Muscle of arm (tissue), 14 donors: ENCODE measurements around the gene HCK. TPM values are rescaled to one million over a fixed set of nuclear protein-coding genes. Genes with fewer than 3 reads are reported as not detected.

ENCODE experiments used
- DNase-seq: peaks from one replicate; pipeline ENCODE4 v3.0.0-alpha.2; 2013
- long read RNA-seq, 11 donors: transcript quantifications; one replicate each; lab custom pipeline, GENCODE V29; 2026
- polyA plus RNA-seq, 12 donors: library from polyadenylated mRNA; unstranded; fragments of 120-200 nt; gene quantifications; one replicate each; pipeline ENCODE4 v1.2.1, GENCODE V29; 2013; ENCODE audit not compliant: insufficient read length in 12 of 12

HCK gene
- polyA plus RNA-seq = 1 to 10 TPM in 11 of 12 donors, not detected in 1; 2.9 to 9.2 (median 3.8) TPM
- long read RNA-seq, donor 1, partial matches to known transcripts = 0 of 2 reads
- long read RNA-seq, donor 1, other reads (novel, unspliced or antisense) = 0 of 2 reads
- long read RNA-seq, donor 2 = 0 reads
- long read RNA-seq, donor 3, partial matches to known transcripts = 0 of 2 reads
- long read RNA-seq, donor 3, other reads (novel, unspliced or antisense) = 0 of 2 reads
- long read RNA-seq, donor 4 = 0 reads
- long read RNA-seq, donor 5, partial matches to known transcripts = 0 of 3 reads
- long read RNA-seq, donor 5, other reads (novel, unspliced or antisense) = 0 of 3 reads
- long read RNA-seq, donor 6 = 0 reads
- long read RNA-seq, donor 7, partial matches to known transcripts = 0 of 1 reads
- long read RNA-seq, donor 7, other reads (novel, unspliced or antisense) = 0 of 1 reads
- long read RNA-seq, donor 8, partial matches to known transcripts = 0 of 1 reads
- long read RNA-seq, donor 8, other reads (novel, unspliced or antisense) = 0 of 1 reads
- long read RNA-seq, donor 9, partial matches to known transcripts = 0 of 1 reads
- long read RNA-seq, donor 9, other reads (novel, unspliced or antisense) = 0 of 1 reads
- long read RNA-seq, donor 10 = 0 reads
- long read RNA-seq, donor 11, partial matches to known transcripts = 0 of 1 reads
- long read RNA-seq, donor 11, other reads (novel, unspliced or antisense) = 0 of 1 reads

DNA sequence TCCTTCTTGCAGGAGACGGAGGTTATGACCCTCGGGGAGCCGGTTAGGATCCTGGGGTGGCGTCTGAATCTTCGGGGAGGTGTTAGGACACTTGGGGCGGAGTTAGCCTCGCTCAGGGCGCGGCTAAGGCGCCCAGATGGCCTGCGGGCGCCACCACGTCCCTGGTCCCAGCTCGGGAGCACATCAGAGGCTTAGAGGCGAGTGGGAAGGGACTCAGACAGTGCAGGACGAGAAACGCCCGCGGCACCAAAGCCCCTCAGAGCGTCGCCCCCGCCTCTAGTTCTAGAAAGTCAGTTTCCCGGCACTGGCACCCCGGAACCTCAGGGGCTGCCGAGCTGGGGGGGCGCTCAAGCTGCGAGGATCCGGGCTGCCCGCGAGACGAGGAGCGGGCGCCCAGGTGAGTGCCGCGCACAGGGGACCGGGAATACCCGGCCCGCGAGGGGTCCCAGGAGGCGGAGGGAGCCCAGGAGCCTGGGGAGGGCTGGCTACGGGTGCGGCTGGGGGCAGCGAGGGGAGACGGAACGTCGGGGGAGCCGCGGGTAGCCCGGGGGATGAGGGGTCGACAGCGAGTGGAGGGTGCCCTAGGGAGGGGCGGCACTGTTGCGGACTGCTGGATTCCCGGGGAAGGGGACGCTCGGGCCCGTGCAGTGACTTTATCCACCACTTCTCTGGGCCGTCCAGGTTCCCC lies at the start of gene HCK:
TSS of gene HCK (plus strand) at position 153 of the 688 bp plus-strand sequence.
- DNase-seq = no peak

DNA sequence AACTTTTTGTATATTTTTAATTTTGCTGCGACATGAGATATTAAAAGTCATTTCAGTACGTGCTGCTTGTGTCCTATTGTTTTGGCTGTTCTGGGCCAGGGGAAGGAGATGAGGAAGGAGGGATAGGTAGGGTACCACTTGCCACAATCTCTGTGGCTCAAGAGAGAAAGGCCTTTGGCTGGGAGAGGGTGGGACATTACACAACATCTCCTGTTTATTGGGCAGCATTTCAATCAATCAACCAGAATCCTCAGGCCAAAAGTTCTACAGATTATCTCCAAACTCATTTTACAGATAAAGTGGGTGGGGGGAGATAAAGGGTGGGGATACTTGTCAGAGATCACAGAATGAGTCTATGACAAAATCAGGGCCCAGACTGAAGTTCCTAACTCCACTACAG lies 48.7 kb upstream of the HCK start:
- no peak for DNase-seq

DNA sequence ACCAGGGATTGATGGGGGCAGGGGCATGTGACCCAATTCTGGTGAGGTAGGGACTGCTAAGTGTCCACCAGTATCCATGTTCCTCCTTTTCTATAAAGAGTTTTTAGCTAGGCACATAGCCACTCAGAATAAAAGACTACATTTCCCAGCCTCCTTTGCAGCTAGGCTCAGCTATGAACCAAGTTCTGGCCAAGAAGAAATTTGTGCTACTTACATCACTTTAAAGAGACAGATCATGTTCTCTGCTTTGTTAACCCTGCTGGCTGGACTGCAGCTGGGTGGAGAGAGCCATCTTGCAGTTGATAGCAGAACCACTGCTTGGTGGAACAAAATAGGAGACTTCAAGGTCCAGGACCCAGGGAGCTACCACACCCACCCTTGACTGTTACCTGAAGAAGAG lies 47.1 kb upstream of the HCK start:
- DNase-seq = no peak

DNA sequence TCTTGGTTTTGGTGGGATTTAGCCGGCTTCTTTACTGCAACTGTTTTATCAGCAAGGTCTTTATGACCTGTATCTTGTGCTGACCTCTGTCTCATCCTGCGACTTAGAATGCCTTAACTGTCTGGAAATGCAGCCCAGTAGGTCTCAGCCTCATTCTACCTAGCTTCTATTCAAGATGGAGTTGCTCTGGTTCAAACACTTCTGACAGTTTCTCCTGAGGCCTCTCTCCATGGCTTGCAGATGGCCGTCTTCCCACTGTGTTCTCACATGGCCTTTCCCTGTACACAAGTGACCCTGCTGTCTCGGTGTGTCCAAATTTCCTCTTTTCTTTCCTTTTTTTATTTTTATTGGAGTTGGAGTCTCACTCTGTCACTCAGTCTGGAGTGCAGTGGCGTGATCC lies 46.0 kb upstream of the HCK start:
- DNase-seq = no peak

DNA sequence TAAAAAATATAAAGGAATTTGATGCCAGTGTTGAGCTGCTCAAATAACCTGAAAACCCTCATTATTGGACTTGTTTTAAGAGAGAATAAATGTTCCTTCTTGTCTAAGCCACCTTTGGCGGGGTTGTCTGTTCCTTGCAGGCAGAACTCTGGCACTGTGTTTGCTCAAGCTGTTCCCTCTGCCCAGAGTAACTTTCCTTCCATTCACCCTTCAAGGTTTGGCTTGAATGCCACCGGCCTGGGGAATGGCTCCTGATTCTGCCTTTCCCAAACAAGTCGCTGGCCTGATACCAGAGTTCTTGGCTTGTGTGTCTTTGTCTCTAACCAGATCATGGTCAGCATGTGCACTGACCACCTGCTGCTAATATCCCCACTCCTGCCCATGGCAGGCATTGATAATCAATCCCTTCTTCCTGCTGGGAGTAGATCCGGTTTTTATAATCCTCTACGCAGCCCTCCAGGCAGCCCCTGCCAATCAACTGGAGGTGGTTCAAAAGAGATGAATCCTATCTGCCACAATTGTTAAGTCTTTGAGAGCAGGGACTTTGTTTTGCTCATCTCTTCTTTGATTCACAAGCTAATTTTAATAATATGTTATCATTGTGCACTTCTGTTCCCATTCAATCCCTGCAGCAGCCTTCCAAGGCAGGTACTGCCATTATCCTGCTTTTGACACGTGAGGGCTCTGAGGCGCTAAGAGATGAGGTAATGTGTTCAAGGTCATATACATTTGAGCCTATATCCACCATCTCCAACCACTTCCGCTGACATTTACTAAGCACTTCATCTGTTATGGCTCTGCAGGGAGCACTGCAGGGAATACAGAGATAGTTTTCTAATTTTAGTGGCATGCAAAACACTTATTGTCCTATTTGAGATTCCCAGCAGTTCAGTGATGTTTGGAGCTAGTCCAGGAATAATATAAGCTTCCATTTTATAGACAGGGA lies 44.9 kb upstream of the HCK start:
- no peak for DNase-seq

DNA sequence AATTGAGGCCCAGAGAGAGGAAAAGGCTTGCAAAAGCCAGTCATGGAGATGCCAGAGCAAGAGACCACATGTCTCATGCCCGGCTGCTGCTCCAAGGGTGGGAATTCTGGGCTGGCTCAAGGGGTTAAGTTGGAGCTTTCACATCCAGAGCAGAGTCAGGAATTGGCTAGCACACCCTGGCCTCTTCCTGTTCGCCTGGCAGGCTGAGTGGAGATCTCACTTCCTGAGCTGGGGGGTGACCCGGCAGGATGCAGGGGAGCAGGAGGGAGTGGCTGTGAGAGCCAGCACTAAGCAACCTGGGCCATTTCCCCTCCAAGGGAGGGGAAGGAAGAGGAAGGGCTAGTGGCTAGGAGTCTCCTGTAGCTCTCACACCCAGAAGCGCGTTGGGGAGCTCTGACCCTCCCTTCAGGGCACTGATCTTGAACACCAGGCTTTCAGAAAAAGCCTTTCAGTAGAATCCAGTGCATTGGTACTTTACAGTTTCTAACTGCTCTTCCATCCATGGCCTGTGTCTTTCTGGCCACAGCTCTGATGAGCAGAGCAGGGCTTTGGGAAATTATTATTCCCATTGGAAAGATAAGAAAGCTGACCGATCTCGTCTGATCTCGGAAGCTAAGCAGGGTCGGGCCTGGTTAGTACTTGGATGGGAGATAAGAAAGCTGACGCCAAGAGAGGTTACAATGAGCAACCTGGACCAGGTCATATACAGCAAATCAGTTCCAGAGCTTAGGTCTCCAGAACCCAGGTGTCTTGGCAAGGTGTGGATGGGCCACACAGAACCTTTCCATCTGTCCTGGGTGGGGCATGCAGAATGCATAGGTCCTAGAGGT lies 44.0 kb upstream of the HCK start:
- no peak for DNase-seq

DNA sequence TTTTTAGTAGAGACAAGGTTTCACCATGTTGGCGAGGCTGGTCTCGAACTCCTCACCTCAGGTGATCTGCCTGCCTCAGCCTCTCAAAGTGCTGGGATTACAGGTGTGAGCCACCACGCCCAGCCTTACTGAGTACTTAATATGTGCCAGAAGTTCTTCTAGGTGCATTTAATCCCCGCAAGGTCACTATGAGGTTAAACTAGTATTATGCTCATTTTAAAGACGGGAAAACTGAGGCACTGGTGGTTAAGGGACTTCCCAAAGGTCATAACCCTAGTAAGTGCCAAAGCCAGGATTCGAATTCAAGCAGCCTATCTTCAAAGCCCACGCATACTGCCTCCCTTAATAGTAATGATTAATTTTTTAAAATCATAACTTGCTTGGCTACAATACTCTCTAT lies 42.5 kb upstream of the HCK start:
- no peak for DNase-seq

DNA sequence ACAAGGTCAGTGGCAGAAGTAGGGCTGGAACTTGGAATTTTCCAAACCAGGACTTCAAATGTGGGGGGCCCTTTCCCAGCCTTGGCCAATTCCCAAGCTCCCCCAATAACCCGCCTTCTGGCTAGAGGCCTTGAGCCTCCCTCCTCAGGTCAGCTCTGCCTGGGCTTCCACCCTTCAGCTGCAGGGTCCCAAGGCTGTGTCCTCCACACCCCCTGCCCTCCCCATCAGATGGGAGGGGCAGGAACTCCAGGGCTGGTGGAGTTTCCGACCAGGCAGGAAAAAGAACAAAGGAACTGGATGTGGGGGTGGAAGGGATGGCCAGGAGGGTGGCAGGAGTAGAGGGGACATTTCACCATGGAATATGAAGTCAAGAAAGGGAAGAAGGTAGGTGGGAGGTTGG lies 41.9 kb upstream of the HCK start, which contains the start of gene CCM2L:
TSS of gene CCM2L (plus strand) at position 338 of the 400 bp plus-strand sequence. CDS start at position 355, 17 bp downstream.
- no peak for DNase-seq

DNA sequence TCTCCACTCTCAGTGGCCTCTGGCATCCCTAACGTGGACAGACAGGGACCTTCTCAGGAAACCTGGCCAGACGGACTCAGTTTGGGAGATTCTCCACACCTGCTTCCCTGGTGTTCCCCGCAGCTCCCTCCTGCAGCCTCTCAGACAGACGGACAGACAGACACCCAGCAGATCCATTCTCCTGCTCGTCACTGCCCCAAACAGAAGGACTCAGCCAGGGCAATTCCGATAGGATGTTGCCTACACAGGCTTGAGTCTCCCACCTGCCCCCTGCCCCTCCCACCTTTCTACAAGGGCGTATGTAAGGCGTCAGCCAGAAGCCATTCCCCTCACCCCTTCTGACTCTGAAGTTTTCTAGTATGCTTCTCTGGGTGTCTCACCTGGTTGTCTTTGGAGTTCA lies 41.4 kb upstream of the HCK start:
- no peak for DNase-seq

DNA sequence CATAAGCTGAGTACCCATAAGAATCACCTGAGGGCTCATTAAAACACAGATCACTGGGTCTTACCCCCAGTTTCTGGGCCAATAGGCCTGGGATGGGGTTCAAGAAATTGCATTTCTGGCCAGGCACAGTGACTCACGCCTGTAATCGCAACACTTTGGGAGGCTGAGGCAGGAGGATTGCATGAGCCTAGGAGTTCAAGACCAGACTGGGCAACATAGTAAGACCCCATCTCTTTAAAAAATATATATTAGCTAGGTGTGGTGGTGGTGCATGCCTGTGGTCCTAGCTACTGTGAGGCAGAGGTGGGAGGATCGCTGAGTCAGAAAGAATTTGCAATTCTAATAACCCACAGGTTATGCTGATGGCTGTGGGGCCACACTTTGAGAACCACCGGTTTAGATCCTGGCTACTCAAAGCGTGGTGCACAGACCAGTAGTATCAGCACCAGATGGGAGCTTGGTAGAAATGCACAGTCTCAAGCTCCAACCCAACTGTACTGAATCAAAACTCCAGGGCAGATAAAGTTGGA lies 39.8 kb upstream of the HCK start:
- DNase-seq = no peak

DNA sequence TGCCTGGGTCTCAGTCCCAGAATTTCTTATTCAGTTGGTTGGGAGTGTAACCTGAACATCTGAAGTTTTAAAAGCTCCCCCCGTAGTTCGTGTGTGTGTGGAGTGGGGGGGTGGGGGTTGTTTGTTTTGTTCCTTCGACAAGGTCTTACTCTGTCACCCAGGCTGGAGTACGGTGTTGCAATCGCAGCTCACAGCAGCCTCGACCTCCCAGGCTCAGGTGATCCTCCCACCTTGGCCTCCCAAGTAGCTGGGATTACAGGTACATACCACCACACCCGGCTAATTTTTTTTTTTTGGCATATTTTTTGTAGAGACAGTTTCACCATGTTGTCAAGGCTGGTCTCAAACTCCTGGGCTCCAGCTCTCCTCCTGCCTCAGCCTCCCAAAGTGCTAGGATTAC lies 38.7 kb upstream of the HCK start:
- no peak for DNase-seq

DNA sequence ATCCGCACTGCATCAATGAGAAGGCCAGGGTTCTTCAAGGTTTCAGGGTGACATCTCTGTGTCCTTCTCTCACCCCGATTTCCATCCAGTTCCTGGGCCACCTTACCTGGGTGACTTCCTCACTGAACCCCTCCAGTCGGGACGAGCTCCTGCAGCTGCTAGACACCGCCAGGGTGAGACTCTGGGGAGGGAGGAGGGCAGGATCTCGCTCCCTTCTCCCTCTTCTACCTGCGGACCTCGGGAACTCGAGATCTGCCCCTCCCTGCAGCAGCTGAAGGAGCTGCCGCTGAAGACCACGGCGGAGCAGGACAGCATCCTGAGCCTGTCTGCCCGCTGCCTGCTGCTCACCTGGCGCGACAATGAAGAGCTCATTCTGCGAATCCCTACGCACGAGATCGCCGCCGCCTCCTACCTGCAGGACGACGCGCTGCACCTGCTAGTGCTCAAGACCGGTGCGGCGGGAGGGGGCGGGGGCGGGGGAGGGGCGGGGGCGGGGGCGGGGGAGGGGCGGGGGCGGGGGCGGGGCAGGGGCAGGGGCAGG lies 34.3 kb upstream of the HCK start:
- no peak for DNase-seq

DNA sequence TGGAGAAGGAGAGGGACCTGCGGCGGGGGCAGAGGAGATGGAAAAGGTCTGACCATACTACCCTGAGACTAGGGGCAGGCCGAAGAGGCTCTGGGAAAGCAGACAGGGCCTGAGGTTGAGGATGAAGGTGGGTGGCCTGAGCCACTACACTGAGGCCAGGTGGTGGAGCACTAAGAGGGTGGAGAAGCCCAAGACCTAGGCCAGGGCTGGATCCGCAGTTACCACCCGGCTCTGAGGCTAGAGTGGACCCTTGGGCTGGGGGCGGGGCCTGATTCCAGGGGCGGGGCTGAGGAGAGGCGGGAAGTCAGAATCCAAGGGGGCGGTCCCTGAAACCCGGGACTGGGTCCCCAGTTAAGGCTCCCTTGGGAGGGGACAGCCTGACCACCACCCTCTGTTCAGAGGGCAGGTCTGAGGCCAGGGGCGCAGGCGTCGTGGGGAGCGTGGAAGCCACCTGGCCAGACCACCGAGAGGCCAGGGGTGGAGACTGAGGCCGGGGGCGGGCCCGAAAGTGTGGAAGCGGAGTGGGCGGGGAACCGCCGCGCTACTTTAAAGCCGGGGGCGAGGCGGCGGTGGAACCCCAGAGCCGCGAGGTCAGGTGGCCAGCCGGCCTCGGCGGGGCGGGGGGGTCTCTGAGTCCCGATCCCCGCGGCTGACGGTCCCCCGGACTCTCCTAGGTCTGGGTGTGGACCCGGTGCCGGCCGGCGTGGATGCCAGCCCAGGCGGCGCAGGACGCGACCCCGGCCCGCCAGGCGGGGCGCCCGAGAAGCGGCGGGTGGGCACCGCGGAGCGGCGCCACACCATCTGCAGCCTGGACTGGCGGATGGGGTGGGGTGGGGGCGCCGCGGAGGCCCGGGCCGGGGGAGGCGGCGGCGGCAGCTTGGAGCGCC lies 33.5 kb upstream of the HCK start:
- DNase-seq = no peak

DNA sequence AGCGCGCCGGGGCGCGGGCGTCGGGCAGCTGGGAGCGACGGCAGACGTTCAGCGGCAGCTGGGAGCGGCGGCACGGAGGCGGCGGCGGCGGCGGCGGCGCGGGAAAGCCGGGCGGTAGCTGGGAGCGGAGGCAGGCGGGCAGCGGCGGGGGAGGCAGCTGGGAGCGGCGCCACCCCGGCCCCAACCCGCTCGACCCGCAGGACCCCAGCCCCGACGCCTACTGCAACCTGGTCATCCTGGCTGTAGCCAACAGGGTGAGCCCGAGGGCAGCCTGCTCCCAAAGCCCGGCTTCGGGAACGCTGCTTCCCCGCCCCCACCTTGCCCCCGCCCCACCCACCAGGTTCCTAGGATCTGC lies 32.9 kb upstream of the HCK start:
- no peak for DNase-seq

DNA sequence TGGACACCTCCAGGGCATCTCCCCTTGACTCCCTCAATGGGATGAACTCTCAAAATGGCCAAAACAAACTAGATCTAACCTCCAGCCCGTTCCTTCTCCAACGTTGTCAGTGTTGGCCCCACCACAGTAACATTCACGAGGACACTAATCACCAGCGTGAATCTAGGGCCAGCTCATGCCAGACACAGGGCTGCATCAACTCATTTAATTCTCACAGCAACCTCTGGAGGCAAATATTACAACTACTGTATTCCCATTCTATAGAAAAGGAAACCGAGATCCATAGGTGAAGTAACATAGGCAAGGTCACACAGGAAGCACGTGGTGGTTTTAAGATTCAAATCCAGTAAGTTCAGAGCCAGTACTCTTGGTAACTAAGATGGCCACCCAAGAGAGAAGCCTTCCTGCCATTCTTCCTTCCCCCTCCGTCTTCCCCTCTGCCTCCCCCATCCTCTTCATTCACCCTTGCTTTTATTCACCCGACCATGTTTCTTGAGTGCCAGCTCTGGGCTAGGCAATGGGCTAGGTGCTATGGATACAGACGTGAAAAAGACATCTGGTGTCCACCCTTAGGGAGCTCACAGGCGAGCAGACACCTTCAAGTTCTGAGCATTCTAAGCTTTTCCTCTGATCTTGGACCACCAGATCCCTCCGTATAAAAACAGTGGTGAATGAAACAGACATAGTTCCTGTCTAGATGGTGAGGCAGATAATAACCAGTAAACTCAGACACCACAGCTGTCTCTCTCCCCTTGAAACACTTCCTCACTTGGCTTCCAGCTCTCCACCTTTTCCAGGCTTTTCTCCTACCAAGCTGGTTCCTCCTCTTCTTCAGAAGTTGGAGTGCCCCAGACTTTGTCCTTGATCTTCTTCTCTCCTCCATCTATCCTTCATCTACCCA lies 32.2 kb upstream of the HCK start:
- no peak for DNase-seq

DNA sequence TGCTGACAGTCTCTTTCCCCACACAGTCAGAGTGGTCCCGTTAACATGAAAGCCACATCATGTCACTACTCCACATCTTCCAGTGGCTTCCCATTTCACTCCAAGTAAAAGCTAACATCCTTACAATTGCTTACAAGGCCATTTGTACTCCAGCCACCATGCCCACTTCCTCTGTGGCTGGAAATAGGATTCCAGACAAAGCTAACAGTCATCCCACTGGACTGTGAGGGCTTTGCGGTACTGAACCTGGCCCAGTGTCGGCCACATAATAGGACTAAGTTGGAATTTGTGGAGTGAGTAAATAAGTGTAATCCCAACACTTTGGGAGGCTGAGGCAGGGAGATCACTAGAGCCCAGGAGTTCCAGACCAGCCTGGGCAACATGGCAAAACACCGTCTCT lies 31.0 kb upstream of the HCK start:
- DNase-seq = no peak

DNA sequence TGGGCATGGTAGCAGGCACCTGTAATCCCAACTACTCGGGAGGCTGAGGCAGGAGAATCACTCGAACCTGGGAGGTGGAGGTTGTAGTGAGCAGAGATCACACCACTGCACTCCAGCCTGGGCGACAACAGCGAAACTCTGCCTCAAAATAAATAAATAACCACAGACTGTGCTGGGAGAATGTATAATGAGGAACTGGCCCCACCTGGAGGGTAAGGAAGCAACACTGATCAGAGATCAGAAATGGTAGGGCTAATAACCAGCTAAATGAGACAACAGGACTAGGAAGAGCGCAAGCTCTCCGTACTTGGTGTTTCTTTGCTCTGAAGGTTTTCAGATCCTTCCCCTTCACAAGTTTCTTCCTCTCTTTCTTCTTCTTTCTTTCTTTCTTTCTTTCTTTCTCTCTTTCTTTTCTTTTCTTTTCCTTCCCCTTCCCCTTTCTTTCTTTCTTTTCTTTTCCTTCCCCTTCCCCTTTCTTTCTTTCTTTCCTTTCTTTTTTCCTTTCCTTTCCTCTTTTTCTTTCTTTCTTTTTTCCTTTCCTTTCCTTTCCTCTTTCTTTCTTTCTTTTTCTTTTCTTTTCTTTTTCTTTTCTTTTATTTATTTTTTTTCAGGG lies 27.3 kb upstream of the HCK start:
- DNase-seq = no peak
